GM10266 (cell line): ENCODE data around the gene OMD.

Experiments used
- DNase-seq: peaks from one replicate; pipeline ENCODE4 v3.0.0; 2012; ENCODE audit errors: extremely low spot score
- CTCF ChIP-seq: IDR thresholded peaks from 2 replicates; pipeline ENCODE4 v1.5.1; 2012; ENCODE audit warnings: mild to moderate bottlenecking, low read depth; ENCODE audit not compliant: control insufficient read depth, insufficient read depth; ENCODE audit errors: missing control alignments

Gene OMD

GRCh38 chr9:92402826-92403745 lies 21.2 kb downstream of the OMD start:
- TF ChIP-seq CTCF = no peak
- no peak for DNase-seq

DNA sequence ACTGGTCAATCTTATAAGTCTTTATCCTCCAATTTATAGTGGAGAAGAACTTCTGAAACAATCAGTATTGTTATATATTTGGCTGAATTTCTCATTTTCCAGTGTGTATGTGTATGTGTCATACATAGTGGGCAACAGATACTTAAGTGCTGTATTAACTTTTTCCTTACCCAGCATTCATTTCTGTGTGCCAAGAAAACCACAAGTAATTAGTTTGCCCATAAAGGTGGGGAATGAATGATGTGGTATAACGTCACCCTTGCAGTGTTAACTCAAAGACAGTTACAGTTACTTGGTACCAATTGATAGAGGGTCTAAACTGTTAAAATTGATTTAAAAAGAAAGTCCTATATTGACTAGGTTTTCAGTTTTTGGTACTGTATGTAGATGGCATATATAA lies 21.9 kb downstream of the OMD start:
- DNase-seq = no peak
- no peak for TF ChIP-seq CTCF

- no peak for TF ChIP-seq CTCF
- DNase-seq = no peak
These were observed 26.4 kb downstream of the OMD start for GRCh38 chr9:92397853-92398252.

- no peak for DNase-seq
These were observed 28.7 kb downstream of the OMD start for GRCh38 chr9:92395617-92396016.

GRCh38 chr9:92393686-92394085 lies 30.6 kb downstream of the OMD start:
- TF ChIP-seq CTCF = no peak
- no peak for DNase-seq

More at GRCh38 chr9:92395617-92396016, 28.7 kb downstream of the OMD start:
- TF ChIP-seq CTCF = no peak

DNA sequence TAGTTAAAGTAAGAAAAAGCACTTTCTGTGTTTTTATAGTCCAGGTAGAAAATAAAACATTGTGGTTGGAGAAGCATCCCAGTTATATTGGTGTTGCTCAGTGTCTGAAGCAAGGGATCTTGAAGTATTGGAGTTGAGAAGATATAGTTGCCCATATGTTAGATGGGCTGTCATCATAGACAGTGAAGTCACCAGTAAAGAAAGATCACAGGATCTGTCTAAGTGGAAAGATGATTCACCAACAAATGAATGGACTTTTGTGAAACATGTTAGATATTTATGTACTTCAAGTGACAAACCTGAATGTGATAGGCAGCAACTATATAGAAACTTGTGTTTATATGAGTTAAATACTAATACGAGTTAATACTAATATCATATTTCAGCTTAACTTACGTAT lies 31.6 kb downstream of the OMD start:
- no peak for DNase-seq
- no peak for TF ChIP-seq CTCF

DNA sequence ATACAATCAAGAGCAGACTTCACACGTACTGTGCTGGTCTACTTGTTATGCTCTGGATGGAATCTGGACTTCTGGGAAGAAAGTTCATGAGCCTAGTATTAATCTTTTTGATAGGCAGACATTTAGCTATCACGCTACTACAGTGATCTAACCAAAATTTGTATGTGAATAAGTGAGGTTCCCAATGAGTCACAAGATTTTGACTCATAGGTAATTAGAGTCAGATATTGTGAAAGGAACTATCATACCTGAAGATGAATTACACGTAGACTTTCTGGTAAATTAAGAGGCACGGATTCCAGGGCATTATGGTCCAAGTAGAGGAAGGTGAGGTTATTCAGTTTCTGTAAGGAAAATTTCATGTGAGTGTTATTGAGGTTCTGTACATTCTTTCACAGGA lies 38.3 kb downstream of the OMD start:
- no peak for DNase-seq
- TF ChIP-seq CTCF = no peak
